Tibial nerve (tissue), 4 donors: ENCODE results near the gene CCDC88B.

Source experiments
- EP300 ChIP-seq, 2 donors: sonication (generic); formaldehyde crosslinking; IDR thresholded peaks; one replicate each; pipeline ENCODE4 v1.6.1; 2017; ENCODE audit warnings: antibody characterized with exemption in 2 of 2, mild to moderate bottlenecking in 1 of 2
- POLR2A ChIP-seq, 2 donors: fragments of 450-650 bp; IDR thresholded peaks; one replicate each; pipeline ENCODE4 v1.6.1; 2017; ENCODE audit warnings: antibody characterized with exemption in 2 of 2, mild to moderate bottlenecking in 2 of 2, moderate library complexity in 2 of 2
- TF ChIP-seq, protein P1 (sequence below), 5 experiments: fragments of 200-600 bp in 3 of 5; fragments of 450-650 bp in 2 of 5; sonication (generic) in 3 of 5; IDR thresholded peaks; one replicate each; pipeline ENCODE4 v1.5.1; 2016 to 2019; ENCODE audit warnings: antibody characterized with exemption in 5 of 5, mild to moderate bottlenecking in 3 of 5, moderate library complexity in 2 of 5

DNA sequence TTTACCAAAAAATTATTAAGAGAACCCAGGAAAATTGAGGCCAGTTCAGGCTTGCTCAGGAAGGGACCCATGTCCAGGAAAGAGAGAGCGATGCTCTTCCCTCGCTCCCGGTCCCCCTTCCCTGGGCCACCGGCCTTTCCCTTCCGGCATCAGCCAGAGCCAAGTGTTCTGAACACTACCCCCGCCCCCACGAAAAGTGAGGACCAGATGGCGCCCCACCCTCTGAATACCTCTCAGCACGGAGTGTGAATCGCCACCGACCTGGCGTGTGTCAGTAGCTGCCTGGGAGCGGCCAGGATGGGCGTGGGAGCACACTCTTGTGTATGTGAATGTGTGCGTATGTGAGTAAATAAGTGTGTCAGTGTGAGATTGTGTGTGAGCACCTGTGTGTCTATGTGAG, 39.2 kb downstream of the CCDC88B start:
- TF ChIP-seq, protein P1, sequence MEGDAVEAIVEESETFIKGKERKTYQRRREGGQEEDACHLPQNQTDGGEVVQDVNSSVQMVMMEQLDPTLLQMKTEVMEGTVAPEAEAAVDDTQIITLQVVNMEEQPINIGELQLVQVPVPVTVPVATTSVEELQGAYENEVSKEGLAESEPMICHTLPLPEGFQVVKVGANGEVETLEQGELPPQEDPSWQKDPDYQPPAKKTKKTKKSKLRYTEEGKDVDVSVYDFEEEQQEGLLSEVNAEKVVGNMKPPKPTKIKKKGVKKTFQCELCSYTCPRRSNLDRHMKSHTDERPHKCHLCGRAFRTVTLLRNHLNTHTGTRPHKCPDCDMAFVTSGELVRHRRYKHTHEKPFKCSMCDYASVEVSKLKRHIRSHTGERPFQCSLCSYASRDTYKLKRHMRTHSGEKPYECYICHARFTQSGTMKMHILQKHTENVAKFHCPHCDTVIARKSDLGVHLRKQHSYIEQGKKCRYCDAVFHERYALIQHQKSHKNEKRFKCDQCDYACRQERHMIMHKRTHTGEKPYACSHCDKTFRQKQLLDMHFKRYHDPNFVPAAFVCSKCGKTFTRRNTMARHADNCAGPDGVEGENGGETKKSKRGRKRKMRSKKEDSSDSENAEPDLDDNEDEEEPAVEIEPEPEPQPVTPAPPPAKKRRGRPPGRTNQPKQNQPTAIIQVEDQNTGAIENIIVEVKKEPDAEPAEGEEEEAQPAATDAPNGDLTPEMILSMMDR (IDR thresholded peaks at IDR 0.05) = no peak
- TF ChIP-seq EP300 (IDR thresholded peaks at IDR 0.05) (no peak), POLR2A (IDR thresholded peaks at IDR 0.05) (no peak)
